Brain pericyte (primary cell): ENCODE measurements around the gene ANKRD28.

Source experiments
- DNase-seq: peaks from one replicate; pipeline ENCODE4 v3.0.0-alpha.2; 2012; ENCODE audit warnings: low read depth, low spot score

The ANKRD28 gene

GRCh38 chr3:15803921-15804320, 6.1 kb upstream of the ANKRD28 start:
- DNase-seq: no peak

- no peak for DNase-seq
These were observed 3.5 kb upstream of the ANKRD28 start for GRCh38 chr3:15801298-15801697.

GRCh38 chr3:15800780-15801179, 3.0 kb upstream of the ANKRD28 start:
- DNase-seq: no peak

- no peak for DNase-seq
These were observed 2.5 kb upstream of the ANKRD28 start for GRCh38 chr3:15800327-15800726.

- no peak for DNase-seq
These were observed 910 bp upstream of the ANKRD28 start for GRCh38 chr3:15798533-15799245.

GRCh38 chr3:15796771-15797641, 773 bp downstream of the ANKRD28 start:
- no peak for DNase-seq

- DNase-seq: no peak
These were observed 1.4 kb downstream of the ANKRD28 start for GRCh38 chr3:15796331-15796730.

GRCh38 chr3:15795651-15796308, 2.0 kb downstream of the ANKRD28 start:
- no peak for DNase-seq

- DNase-seq: no peak
These were observed 2.7 kb downstream of the ANKRD28 start for GRCh38 chr3:15794842-15795650.

- no peak for DNase-seq
These were observed 3.4 kb downstream of the ANKRD28 start for GRCh38 chr3:15794303-15794771.

- DNase-seq: no peak
These were observed 6.3 kb downstream of the ANKRD28 start for GRCh38 chr3:15791525-15791924.

- DNase-seq: no peak
These were observed 9.8 kb downstream of the ANKRD28 start for GRCh38 chr3:15787941-15788340.

GRCh38 chr3:15787526-15787925, 10.3 kb downstream of the ANKRD28 start:
- no peak for DNase-seq

GRCh38 chr3:15783361-15783969, 14.3 kb downstream of the ANKRD28 start:
- no peak for DNase-seq

GRCh38 chr3:15782429-15782828, 15.3 kb downstream of the ANKRD28 start:
- DNase-seq: no peak

- DNase-seq: no peak
These were observed 16.0 kb downstream of the ANKRD28 start for GRCh38 chr3:15781637-15782402.

GRCh38 chr3:15781131-15781530, 16.6 kb downstream of the ANKRD28 start:
- no peak for DNase-seq

- no peak for DNase-seq
These were observed 18.7 kb downstream of the ANKRD28 start for GRCh38 chr3:15779111-15779510.

GRCh38 chr3:15778332-15778858, 19.4 kb downstream of the ANKRD28 start:
- no peak for DNase-seq
